Measurements from ENCODE around the gene PLXNA4.

Gene PLXNA4

DNA sequence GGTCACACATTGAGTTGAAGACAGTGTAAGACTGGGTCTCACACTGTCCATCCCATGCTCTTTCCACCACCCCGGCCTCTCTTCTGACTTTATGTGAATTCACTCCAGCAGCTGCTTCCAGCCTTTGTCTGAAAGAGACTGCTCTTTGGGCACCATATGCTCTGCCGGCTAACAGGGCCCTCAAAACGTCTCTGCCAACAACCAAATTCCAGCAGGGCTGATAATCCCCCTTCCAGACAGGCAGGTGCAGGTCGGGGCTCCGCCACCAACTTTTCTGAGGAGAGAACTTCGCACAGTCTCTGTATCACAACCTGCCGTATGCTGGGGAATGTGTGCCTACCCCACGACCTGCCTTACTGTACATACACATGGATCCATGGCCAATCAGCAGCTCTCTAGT lies 64.3 kb downstream of the PLXNA4 start:
- Histone ChIP-seq H3K9ac (ENCODE audit: low read length) (no peak overlapping the region), H3K27ac (ENCODE audit: low read depth, low read length) (no peak overlapping the region), H3K4me3 (ENCODE audit: low read depth in 1 of 2, low read length in 2 of 2) (no peak overlapping the region), H3K36me3 (ENCODE audit: insufficient read depth, low read length) (no peaks in the 10 kb centered on the region), H3K4me1 (ENCODE audit: insufficient read depth, low read length) (no peaks in the 10 kb centered on the region), H3K9me3 (ENCODE audit: low read length) (no peaks in the 10 kb centered on the region), H3K27me3 (ENCODE audit: control insufficient read depth in 1 of 2, insufficient read depth in 2 of 2, low read length in 2 of 2) (no peaks in the 10 kb centered on the region)

DNA sequence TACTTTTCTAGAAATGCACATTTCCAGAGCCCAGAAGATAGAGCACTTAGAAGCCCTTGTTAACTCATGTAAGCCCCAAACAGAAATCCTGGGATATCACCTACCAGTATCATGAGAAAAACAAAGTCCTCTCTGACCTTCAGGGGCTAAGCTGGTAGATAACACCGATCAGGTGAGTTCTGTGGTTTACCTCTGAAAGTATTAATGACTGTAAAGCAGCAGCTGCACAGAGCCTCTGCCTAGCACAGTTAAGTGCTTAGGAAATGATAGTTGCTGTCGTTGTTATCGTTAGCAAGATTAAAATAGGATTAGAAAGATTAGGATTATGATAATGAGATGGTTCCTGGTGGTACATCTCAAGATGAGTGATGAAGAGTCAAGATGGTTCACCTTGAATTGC lies 64.9 kb downstream of the PLXNA4 start:
- no peaks in the 10 kb centered on the region for H3K4me1 ChIP-seq (ENCODE audit: insufficient read depth, low read length)
- H3K27me3 ChIP-seq (ENCODE audit: control insufficient read depth in 1 of 2, insufficient read depth in 2 of 2, low read length in 2 of 2): no peaks in the 10 kb centered on the region
- H3K4me3 ChIP-seq (ENCODE audit: low read depth in 1 of 2, low read length in 2 of 2): no peak overlapping the region
- H3K36me3 ChIP-seq (ENCODE audit: insufficient read depth, low read length): no peaks in the 10 kb centered on the region
- no peak overlapping the region for H3K27ac ChIP-seq (ENCODE audit: low read depth, low read length)
- H3K9ac ChIP-seq (ENCODE audit: low read length): no peak overlapping the region
- H3K9me3 ChIP-seq (ENCODE audit: low read length): no peaks in the 10 kb centered on the region

DNA sequence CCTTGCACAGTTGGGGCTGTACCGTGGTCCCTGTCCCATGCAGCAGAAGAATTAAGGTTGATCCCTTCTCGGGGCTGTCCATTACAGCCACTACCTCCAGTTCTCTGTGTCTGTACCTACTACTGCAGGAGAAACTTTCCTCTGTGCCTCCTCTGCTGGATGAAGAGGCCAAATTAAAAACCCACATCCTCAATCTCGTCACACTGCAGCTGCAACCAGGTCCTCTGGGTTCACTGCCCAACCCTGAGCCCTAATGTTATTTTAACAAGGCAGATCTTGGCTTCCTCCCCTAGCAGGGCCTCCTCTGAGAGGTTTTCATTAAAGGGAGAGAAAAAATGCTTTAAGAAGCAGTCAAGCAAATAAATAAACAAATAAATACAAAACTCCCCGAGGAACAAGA lies 66.6 kb downstream of the PLXNA4 start:
- Histone ChIP-seq H3K9ac (ENCODE audit: low read length) (no peak overlapping the region), H3K27me3 (ENCODE audit: control insufficient read depth in 1 of 2, insufficient read depth in 2 of 2, low read length in 2 of 2) (no peaks in the 10 kb centered on the region), H3K4me3 (ENCODE audit: low read depth in 1 of 2, low read length in 2 of 2) (no peak overlapping the region), H3K9me3 (ENCODE audit: low read length) (no peaks in the 10 kb centered on the region), H3K36me3 (ENCODE audit: insufficient read depth, low read length) (no peaks in the 10 kb centered on the region), H3K4me1 (ENCODE audit: insufficient read depth, low read length) (no peaks in the 10 kb centered on the region), H3K27ac (ENCODE audit: low read depth, low read length) (no peak overlapping the region)

DNA sequence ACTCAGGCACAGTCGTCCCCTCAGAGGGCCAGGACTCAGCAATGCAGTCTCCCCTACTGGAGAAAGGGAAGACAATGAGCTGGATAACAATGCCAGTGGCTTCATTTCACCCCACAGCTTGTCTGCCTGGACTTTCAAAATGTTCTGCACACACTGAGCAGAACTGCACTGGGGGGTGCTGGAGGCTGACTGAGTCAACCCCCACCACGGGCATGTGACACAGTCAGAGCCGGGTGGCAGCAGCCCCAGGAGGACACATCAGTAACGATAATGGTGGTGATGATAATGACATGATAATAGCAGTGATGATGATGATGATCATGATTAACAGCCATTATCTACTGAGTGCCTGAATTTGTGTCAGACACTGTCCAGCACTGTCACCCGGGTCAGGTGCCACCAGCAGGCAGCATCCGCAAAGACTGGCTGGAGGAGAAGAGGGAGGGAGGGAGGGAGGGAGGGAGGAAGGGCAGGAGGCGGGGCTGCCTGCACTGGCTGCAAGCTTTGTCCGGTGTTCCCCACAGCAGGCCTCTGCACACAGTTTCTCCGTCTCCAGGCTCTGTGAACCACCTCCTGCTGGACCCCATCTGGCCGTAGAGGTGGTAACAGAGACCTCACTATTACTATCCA lies 67.4 kb downstream of the PLXNA4 start:
- Histone ChIP-seq H3K4me1 (ENCODE audit: insufficient read depth, low read length) (no peaks in the 10 kb centered on the region), H3K36me3 (ENCODE audit: insufficient read depth, low read length) (no peaks in the 10 kb centered on the region), H3K9me3 (ENCODE audit: low read length) (no peaks in the 10 kb centered on the region), H3K27ac (ENCODE audit: low read depth, low read length) (no peak overlapping the region), H3K9ac (ENCODE audit: low read length) (no peak overlapping the region), H3K27me3 (ENCODE audit: control insufficient read depth in 1 of 2, insufficient read depth in 2 of 2, low read length in 2 of 2) (no peaks in the 10 kb centered on the region), H3K4me3 (ENCODE audit: low read depth in 1 of 2, low read length in 2 of 2) (no peak overlapping the region)

DNA sequence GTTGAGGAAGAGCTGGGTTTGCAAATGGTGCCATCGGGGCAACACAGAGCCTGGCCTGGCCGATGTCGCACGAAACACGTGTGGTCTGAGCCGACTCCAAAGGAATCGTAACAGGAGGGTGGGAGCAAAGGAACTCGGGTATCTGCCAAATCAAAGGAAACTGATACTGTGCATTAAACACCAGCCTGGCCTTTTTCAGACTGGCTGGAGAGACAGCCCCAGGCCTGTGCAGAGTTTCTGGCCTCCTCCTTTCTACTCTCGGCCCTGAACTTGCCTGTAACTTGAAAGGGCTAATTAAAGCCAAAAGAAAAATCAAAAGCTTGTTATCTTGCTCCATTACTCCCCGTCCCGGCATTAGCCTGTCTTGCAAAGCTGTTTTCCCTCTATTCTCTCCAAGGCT lies 71.4 kb downstream of the PLXNA4 start:
- no peak overlapping the region for H3K9ac ChIP-seq (ENCODE audit: low read length)
- no peaks in the 10 kb centered on the region for H3K4me1 ChIP-seq (ENCODE audit: insufficient read depth, low read length)
- no peaks in the 10 kb centered on the region for H3K36me3 ChIP-seq (ENCODE audit: insufficient read depth, low read length)
- H3K4me3 ChIP-seq (ENCODE audit: low read depth in 1 of 2, low read length in 2 of 2): no peak overlapping the region
- no peaks in the 10 kb centered on the region for H3K9me3 ChIP-seq (ENCODE audit: low read length)
- no peaks in the 10 kb centered on the region for H3K27me3 ChIP-seq (ENCODE audit: control insufficient read depth in 1 of 2, insufficient read depth in 2 of 2, low read length in 2 of 2)
- H3K27ac ChIP-seq (ENCODE audit: low read depth, low read length): no peak overlapping the region

DNA sequence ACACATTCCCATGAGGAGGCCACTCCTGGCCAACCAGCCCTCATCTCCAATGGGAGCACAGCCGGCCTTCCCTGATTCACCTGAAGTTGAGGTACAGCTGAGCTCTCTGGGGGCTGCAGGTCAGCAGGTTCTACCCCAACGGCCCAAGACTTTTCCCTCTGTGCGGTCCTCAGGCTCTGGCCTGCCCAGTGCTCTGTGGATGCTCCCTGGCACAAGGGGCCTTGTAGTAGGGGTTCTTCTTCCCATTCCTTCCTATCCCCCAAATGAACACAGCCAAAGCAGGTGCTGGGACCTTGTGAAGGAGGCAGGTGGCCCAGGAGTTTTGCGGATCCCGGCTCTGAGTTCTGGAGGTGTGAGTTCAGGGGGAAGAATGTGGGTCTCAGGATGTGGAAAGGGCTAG lies 72.2 kb downstream of the PLXNA4 start:
- Histone ChIP-seq H3K4me3 (ENCODE audit: low read depth in 1 of 2, low read length in 2 of 2) (no peak overlapping the region), H3K9me3 (ENCODE audit: low read length) (no peaks in the 10 kb centered on the region), H3K36me3 (ENCODE audit: insufficient read depth, low read length) (no peaks in the 10 kb centered on the region), H3K27me3 (ENCODE audit: control insufficient read depth in 1 of 2, insufficient read depth in 2 of 2, low read length in 2 of 2) (no peaks in the 10 kb centered on the region), H3K9ac (ENCODE audit: low read length) (no peak overlapping the region), H3K27ac (ENCODE audit: low read depth, low read length) (no peak overlapping the region), H3K4me1 (ENCODE audit: insufficient read depth, low read length) (no peaks in the 10 kb centered on the region)

DNA sequence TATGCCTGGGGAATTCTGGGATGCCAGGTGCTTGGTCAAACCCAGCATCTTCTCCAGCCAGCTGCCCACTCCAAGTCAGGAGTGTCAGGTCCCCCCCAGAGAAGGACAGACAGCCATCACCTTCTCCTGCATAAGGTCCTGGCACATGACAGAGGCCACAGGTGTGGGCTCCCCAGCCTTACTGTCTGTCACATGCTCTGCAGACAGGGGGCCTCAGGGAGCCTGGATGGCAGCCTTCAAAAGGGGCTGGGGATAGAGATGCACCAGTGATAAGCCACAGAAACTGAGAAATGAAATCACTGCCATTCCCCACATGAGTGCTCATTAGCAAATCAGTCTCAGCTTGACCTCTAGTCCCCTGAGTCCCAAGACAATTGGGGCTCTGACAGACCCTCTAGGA lies 72.9 kb downstream of the PLXNA4 start:
- Histone ChIP-seq H3K27me3 (ENCODE audit: control insufficient read depth in 1 of 2, insufficient read depth in 2 of 2, low read length in 2 of 2) (no peaks in the 10 kb centered on the region), H3K9me3 (ENCODE audit: low read length) (no peaks in the 10 kb centered on the region), H3K27ac (ENCODE audit: low read depth, low read length) (no peak overlapping the region), H3K36me3 (ENCODE audit: insufficient read depth, low read length) (no peaks in the 10 kb centered on the region), H3K9ac (ENCODE audit: low read length) (no peak overlapping the region), H3K4me3 (ENCODE audit: low read depth in 1 of 2, low read length in 2 of 2) (no peak overlapping the region), H3K4me1 (ENCODE audit: insufficient read depth, low read length) (no peaks in the 10 kb centered on the region)

DNA sequence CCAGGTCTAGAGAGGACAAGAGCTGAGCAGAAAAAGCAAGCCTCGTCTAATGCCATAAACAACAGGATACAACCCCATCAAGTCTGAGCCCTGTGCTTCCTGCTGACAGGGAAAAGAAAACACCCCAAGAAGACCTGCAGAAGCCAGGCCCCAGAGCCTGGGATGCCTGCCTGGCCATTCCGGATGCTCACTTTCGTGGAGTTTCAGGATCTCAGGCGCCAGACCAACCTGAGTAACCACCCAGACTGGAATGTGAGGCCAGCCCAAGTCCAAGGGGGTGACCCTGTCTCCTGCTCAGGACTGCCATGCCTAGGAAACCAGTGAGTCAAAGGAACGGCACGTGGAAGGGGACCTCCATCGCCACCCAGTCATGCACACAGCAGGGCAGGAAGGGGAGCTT lies 74.3 kb downstream of the PLXNA4 start:
- H3K36me3 ChIP-seq (ENCODE audit: insufficient read depth, low read length): no peaks in the 10 kb centered on the region
- H3K27me3 ChIP-seq (ENCODE audit: control insufficient read depth in 1 of 2, insufficient read depth in 2 of 2, low read length in 2 of 2): no peaks in the 10 kb centered on the region
- H3K9me3 ChIP-seq (ENCODE audit: low read length): no peaks in the 10 kb centered on the region
- no peak overlapping the region for H3K27ac ChIP-seq (ENCODE audit: low read depth, low read length)
- no peaks in the 10 kb centered on the region for H3K4me1 ChIP-seq (ENCODE audit: insufficient read depth, low read length)
- no peak overlapping the region for H3K4me3 ChIP-seq (ENCODE audit: low read depth in 1 of 2, low read length in 2 of 2)
- H3K9ac ChIP-seq (ENCODE audit: low read length): no peak overlapping the region

DNA sequence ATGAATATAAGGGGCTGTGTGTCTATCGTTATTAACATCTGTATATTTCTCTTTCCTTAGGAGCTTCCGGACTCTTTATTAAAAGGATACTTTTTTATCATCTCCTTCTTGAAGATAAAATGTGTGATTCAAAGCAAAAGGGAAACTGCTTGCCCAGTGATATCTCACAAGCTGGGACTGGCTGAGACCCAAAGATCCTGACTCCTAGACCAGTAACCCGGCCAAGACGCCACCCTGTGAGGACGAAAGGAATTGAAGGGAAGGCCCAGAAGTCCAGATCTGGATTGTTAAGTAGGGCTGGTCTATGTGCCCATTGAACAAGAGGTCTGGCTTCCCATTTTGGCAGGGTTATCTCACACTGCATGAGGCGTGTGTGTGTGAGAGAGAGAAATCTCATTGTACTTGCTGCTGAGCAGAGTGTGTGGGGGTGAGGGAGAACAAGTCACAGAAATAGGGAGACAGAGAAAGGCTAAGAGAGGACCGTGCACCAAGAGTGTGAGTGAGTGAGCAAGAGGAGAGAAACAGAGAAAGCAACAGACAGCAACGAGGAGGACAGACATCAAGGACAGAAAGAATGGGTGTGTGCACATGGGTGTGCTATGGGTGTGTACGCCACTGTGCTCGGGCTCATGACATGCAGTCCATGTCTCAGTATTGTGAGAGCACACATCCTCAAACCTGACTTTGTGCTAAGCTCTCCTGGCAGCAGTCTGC lies 75.4 kb downstream of the PLXNA4 start:
- no peak overlapping the region for H3K27ac ChIP-seq (ENCODE audit: low read depth, low read length)
- no peaks in the 10 kb centered on the region for H3K27me3 ChIP-seq (ENCODE audit: control insufficient read depth in 1 of 2, insufficient read depth in 2 of 2, low read length in 2 of 2)
- no peaks in the 10 kb centered on the region for H3K9me3 ChIP-seq (ENCODE audit: low read length)
- no peak overlapping the region for H3K4me3 ChIP-seq (ENCODE audit: low read depth in 1 of 2, low read length in 2 of 2)
- no peak overlapping the region for H3K9ac ChIP-seq (ENCODE audit: low read length)
- H3K4me1 ChIP-seq (ENCODE audit: insufficient read depth, low read length): no peaks in the 10 kb centered on the region
- no peaks in the 10 kb centered on the region for H3K36me3 ChIP-seq (ENCODE audit: insufficient read depth, low read length)

DNA sequence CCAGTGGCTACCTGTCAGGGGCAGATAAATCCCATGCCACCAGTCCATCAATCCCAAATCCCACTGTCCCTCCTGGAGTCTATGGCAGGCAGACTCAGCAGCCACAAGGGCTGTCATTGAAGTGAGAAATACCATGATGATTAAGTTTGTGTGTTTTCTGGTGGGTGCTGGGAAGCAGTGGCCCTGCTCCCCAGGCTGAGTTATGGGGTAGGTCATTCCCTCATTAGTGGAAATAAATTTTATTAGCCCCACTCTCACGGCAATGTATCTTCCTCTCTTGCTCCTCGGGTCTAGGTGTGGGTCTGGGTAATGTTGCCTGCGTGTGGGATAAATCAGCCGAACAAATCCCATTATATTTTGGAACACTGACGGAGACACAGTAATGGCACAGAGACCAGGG lies 76.8 kb downstream of the PLXNA4 start:
- Histone ChIP-seq H3K27me3 (ENCODE audit: control insufficient read depth in 1 of 2, insufficient read depth in 2 of 2, low read length in 2 of 2) (no peaks in the 10 kb centered on the region), H3K9ac (ENCODE audit: low read length) (no peak overlapping the region), H3K36me3 (ENCODE audit: insufficient read depth, low read length) (no peaks in the 10 kb centered on the region), H3K4me3 (ENCODE audit: low read depth in 1 of 2, low read length in 2 of 2) (no peak overlapping the region), H3K27ac (ENCODE audit: low read depth, low read length) (no peak overlapping the region), H3K9me3 (ENCODE audit: low read length) (no peaks in the 10 kb centered on the region), H3K4me1 (ENCODE audit: insufficient read depth, low read length) (no peaks in the 10 kb centered on the region)

DNA sequence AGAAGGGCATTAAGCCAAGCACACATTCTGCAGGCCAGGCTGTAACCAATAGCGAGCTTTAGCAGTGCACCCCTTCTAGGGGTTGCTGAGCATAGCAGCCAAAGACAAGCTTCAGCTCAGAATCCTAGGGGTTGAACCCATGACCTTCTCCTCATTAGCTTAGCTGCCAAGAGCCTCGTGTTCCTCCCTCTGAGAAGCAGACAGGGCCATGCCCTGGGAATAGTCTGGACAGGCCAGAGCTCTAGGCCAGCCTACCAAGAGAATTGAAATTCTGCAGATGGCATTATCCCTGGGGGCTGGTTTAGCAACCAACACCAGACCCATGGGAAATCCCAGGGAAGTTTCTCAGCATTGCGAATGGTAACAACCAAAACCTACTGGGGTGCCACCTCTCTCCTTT lies 77.2 kb downstream of the PLXNA4 start:
- H3K9me3 ChIP-seq (ENCODE audit: low read length): no peaks in the 10 kb centered on the region
- H3K27ac ChIP-seq (ENCODE audit: low read depth, low read length): no peak overlapping the region
- H3K27me3 ChIP-seq (ENCODE audit: control insufficient read depth in 1 of 2, insufficient read depth in 2 of 2, low read length in 2 of 2): no peaks in the 10 kb centered on the region
- no peak overlapping the region for H3K9ac ChIP-seq (ENCODE audit: low read length)
- no peak overlapping the region for H3K4me3 ChIP-seq (ENCODE audit: low read depth in 1 of 2, low read length in 2 of 2)
- no peaks in the 10 kb centered on the region for H3K36me3 ChIP-seq (ENCODE audit: insufficient read depth, low read length)
- H3K4me1 ChIP-seq (ENCODE audit: insufficient read depth, low read length): no peaks in the 10 kb centered on the region

DNA sequence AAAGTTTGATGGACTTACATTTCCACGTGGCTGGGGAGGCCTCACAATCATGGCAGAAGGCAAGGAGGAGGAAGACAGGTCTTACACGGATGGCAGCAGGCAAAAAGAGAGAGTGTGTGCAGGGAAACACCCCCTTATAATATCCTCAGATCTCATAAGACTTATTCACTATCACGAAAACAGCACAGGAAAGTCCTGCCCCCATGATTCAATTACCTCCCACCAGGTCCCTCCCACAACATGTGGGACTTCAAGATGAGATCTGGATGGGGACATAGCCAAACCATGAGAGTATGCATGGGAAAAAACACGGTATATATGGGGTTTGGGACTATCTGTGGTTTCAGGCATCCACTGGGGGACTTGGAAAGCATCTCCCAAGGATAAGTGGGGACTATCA lies 78.0 kb downstream of the PLXNA4 start:
- Histone ChIP-seq H3K4me1 (ENCODE audit: insufficient read depth, low read length) (no peaks in the 10 kb centered on the region), H3K9ac (ENCODE audit: low read length) (no peak overlapping the region), H3K27me3 (ENCODE audit: control insufficient read depth in 1 of 2, insufficient read depth in 2 of 2, low read length in 2 of 2) (no peaks in the 10 kb centered on the region), H3K4me3 (ENCODE audit: low read depth in 1 of 2, low read length in 2 of 2) (no peak overlapping the region), H3K9me3 (ENCODE audit: low read length) (no peaks in the 10 kb centered on the region), H3K27ac (ENCODE audit: low read depth, low read length) (no peak overlapping the region), H3K36me3 (ENCODE audit: insufficient read depth, low read length) (no peaks in the 10 kb centered on the region)

All from muscle layer of colon (tissue), 2 donors.